HG02571 (cell line): ENCODE results near the gene DNAJC5.
"Not testable (repeated sequence)": the region's sequence is repeated elsewhere in the genome, so short reads cannot be mapped to it uniquely, and the experiment has no call there.

Experiments
- ATAC-seq: cut with Tn5 transposase; IDR thresholded peaks from one replicate; pipeline ENCODE4 v1.9.1; 2021; ENCODE audit warnings: mild to moderate bottlenecking, moderate library complexity; ENCODE audit not compliant: unreplicated experiment

Gene DNAJC5

DNA sequence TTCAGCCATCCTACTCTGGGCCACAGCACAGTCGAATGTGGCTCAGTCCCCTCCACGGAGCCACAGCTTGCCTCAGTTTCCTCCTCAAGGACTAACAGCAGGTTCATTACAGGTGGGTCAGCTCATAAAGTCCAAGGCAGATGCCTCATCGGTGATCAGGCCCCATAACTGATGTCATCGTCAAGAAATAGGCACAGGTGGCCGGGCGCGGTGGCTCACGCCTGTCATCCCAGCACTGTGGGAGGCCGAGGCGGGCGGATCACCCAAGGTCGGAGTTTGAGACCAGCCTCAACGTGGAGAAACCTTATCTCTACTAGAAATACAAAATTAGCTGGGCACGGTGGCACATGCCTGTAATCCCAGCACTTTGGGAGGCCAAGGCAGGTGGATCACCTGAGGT lies 57.8 kb downstream of the DNAJC5 start:
- ATAC-seq, result no peak

DNA sequence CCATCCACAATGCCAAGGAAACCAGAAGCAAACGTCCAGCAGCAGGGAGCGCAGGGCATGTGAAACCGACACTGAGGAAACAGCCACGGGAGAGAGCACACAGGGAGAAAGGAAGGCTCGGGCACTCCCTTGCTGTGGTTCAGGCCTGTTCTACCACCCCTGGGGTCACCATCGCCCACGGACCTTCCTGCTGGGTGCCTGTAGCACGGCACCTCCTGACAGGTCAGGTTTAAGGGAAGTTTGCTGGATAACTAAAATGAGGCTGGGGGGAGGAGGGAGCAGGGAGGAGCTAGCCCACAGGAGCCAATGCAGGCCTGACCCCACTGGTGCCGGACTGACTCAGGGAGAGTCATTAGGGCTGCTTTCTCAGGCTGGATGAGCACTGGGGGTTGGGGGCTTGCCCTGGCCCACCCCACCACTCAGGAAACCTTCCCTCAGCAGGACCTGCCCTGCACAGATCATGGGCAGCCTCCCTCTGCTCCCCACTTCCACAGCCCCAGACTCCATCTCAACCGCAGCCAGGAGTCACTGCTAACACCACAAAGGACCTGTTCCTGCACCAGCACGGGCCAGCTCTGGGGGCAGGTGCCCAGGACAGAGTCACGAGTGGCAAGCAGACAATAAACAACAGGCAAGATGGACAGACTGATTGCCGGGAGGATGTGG lies 59.0 kb downstream of the DNAJC5 start:
- no peak for ATAC-seq

DNA sequence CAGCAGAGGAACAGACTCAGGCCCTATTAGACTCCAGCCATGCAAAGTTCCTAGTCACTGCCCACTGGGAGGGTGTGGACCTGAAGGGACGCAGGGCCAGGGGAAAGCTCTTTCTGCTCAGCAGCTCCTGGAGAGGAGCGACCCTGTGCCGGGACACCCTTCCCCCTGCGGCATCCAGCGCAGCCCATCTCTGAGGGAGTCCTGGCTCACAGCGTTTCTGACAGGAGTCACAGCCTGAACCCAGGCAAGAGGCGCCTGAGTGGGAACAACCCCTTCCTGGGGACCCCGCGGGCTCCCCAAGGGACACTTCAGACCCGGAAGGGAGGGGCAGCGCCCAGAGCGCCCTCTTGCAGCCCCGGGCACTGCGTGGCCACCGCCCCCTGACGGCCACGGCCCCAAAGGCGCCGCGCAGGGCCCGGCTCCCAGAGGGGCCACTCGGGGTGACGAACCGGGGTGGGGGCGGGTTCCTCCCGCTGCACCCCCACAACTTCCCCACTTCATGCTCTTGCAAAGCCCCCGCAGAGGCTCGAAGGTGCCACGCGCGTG lies 60.4 kb downstream of the DNAJC5 start:
- peak; percentile 8 for ATAC-seq

DNA sequence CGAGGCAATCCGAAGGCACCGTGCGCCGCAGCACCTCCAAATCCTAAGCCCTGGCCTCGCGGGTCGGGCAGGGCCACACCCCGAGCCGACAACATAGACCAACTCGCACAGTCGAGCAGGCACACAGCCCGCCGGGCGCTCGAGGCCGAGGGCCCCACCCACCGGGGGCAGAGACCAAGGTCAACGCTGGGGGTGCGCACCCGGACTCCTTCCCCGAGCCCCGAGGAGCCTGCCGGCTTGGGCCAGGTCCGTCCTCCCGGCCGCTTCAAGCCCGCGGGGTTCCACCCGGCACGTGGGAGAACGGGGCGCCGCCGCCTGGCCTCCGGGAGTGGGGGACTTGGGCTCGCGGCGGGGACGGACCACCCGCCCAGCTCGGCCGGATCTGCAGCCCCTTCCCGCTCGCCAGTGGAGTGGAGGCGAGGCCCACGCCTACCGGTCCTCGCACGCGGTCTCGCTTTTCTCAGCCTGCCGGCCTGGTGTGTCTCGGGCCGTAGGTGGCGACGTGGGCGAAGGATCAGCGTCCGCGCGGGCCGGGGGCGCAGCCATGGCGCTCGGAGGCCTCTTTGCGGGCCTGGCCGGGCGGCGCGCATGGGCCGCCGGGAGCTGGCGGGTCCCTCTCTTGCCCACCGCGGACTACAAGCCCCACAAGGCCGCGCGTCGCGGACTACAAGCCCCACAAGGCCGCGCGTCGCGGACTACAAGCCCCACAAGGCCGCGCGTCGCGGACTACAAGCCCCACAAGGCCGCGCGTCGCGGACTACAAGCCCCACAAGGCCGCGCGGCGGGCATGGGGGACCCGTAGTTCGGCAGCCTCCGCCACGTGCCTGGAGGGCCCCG lies 61.1 kb downstream of the DNAJC5 start, which contains the start of gene UCKL1:
TSS of gene UCKL1 (minus strand) at position 590 of the 837 bp plus-strand sequence. CDS start at position 546, 44 bp downstream.
- ATAC-seq, result peak; percentile 64

DNA sequence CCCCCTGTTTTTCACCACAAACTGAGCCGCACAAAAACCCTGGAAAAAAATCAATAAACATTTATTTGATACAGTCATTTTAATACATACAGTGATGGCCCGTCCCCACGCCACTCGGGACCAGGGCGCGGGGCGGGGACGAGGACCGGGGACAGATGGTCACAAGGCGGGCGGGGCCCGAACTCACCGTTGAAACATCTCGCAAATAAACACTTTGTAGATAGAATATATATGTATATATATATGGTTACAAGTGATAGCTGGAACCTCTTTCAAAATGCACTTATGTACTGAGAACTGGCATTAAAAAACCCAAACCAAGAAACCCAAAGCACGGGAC lies 61.7 kb downstream of the DNAJC5 start:
- ATAC-seq, result peak; percentile 6

DNA sequence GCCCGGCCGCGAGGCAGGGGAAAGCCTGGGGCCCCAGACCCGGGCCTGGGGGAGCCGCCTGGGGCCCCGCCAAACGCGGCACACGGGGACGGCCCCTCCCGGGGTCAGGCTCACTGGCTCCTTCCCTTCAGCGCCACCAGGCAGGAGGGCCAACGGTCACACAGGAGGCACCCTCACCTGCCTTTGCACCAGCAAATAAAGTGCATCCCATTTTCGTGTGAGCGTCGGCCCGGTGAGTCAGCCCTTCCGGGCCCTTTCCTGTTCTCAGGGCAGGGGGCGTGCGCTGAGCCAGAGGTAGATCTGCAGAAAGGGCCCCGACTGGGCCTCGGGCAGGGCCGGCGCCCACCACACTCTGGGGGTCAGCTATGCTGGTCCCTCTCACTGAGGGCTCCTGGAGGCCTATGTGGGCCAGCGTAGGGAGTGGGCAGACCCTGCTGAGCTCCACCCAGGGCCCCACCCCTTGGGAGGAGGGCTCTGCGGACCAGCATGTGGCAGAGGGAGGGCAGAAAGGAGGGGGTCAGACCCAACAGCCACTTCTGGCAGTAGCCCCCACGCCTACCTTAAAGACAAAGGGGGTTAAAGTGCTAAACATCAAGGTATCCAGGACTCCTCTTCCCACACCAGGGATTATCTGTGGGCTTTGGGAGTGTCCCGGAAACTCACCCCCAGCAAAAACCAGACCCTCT lies 62.2 kb downstream of the DNAJC5 start:
- no peak for ATAC-seq

DNA sequence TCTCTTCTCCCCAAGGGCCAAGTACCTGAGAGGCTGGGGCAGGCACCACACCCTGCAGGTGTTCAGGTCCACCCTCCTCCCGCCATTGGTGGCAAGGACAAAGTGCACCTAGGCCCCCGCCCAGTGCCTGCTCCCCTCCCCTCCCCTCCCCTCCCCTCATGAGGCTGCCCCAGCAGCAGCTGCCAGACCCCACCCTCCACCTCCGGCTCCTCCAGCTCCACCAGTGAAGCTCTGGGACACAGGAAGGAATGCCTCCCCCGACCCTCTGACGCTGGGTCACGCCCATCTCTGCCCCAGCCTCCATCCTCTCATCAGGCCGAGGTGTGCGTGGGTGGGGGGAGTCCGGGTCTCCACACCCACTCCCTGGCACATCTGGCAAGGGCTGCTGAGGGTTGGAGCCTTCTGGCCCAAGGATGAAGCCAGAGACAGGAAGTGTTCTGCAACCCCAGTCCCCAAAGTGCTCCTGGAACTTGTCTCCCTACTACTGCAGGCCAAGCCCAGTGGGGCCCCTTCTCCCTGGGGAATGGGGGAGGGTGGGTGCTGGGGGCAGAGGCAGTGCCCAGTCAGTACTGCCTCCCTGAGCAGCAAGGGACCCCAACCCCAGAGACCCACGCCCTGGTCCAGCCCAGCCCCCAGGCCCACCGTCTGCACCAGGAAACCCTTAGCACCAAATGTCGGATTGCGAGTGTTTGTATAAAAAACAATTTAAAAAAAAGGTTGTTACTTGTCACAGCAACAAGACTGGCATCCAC lies 62.9 kb downstream of the DNAJC5 start:
- ATAC-seq, result no peak

DNA sequence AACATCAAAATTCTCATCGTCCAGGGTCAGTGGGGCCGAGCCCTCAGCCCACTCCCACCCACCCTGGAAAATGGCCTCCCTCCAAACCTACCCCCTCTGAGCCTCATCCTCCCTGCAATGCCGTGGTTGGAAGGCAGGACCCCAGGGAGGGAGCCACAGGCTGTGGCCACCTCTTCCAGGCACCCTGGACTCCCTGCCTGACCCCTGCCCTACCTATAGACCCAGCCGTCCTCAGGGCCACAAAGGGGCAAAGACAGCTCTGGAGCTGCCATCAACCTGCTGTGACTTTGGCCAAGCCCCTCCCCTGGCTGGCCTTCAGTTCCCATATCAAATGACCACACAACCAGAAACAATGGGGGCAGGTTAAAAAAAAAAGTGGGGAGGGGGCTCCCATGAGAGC lies 63.5 kb downstream of the DNAJC5 start:
- ATAC-seq, result no peak

DNA sequence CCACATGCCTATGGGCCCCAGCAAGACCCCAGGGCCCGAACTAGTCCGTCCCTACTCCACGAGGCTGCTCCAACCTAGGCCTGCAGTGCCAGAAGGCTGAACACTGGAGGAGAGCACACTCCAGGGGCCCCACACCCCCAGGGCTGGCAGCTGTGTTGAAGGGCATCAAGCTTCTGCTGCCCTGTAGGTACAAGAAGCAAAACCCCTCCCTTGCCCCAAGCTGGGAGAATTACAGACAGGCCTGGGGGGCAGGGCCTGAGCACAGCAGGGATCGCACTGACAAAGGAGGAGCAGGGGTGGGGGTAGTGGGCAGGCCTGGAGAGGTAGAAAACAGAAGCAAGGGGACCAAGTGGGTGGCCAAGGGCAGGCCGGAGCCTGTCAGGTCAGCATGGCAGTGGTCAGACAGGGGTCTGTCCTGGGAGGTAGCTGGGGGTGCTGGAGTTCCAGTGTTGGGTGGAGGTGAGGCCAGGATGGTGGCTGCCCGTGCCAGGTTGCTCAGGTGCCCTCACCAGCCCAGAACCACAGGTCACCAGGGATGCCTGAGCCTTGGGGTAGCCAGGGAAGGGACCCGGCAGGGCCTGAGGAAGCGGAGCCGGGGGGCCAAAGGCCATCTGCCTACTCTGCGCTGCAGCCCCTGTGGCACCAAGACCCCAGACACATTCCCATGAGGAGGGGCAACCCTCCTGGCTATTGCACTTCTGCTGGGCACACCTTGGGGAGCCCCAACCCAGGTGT lies 64.2 kb downstream of the DNAJC5 start:
- no peak for ATAC-seq

DNA sequence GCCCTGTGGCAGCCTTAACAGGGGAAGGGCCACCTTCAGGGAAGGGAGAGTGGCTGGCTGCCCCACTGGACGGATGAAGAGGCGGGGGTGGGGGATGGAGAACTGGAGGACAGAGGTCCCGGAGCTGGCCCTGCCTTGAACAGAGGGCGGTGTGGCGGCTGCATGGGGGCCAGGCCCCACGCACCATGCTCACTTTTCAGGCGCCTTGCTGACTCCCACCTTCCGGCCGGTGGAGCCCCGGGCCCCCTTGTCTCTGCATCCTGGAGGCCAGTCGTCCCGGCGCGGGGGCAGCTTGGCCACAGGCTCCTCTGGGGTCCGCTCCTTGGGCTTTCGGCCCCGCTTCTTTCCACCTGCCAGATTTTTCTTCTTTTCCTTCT lies 64.8 kb downstream of the DNAJC5 start:
- ATAC-seq, result no peak

DNA sequence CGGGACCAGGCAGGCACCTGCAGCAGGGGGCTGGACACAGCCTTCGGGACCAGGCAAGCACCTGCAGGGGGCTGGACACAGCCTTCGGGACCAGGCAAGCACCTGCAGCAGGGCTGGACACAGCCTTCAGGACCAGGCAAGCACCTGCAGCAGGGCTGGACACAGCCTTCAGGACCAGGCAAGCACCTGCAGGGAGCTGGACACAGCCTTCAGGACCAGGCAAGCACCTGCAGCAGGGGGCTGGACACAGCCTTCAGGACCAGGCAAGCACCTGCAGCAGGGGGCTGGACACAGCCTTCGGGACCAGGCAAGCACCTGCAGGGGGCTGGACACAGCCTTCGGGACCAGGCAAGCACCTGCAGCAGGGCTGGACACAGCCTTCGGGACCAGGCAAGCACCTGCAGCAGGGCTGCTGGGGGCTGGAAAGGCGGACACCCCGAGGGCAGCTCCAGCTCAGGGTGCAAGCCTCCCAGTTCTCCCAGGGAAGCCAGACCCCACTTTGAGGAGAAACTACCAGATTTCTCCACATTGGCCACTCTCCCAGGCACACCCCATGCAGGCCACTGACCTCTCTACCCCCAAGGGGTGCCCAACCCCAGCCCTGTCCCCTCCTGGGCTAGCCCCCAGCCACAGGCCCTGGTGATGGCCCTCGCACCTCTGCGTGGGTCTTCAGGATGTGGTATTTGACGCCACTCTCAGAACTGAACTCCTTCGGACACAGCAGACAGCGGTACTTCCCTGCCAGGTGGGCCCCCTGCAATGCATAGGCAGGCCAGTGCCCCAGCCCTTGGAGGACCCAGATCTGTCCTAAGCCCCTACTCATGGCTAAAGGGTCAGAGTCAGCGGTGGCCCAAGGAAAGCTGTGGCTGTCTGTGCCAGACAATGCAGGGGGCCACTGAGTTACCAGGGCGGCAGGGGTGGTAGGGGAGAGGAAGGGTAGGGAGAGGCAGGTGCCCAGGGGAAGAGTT lies 66.0 kb downstream of the DNAJC5 start:
- not testable (repeated sequence) for ATAC-seq

DNA sequence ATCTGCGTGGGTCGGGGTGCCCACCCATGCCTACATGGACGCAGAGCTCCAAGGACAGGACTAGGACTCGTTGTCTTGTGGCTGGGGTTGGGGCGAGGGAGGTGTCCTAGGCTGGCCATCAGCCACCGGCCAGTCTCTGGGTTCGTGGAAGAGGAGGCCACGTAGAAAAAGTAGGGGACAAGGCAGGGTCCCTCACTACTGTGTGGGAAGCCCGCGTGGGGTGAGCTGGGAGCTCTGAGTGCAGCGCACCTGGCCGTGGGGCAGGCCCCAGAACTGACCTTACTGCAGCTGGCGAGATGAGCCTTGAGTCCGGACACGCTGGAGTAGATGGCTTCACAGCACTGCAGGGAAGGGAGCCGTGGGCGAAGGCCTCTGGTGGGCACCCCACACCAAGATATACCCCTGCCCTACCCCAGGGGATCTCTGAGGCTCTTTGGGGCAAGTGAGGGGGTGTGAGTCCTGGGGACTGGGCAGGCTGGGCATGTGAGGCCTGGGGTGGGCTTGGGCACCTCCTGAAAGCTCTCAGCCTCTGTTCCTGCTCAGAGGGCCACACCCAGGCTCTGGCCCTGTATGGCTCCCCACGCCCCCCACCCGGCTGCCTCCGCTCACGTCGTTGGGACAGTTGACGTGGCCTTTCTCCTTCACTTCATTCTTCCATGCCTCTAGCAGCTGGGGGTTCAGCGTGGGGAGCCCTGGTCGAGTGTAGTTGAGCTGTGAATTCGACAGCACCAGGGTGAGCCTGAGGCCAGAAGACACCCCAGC lies 66.9 kb downstream of the DNAJC5 start:
- ATAC-seq, result no peak

DNA sequence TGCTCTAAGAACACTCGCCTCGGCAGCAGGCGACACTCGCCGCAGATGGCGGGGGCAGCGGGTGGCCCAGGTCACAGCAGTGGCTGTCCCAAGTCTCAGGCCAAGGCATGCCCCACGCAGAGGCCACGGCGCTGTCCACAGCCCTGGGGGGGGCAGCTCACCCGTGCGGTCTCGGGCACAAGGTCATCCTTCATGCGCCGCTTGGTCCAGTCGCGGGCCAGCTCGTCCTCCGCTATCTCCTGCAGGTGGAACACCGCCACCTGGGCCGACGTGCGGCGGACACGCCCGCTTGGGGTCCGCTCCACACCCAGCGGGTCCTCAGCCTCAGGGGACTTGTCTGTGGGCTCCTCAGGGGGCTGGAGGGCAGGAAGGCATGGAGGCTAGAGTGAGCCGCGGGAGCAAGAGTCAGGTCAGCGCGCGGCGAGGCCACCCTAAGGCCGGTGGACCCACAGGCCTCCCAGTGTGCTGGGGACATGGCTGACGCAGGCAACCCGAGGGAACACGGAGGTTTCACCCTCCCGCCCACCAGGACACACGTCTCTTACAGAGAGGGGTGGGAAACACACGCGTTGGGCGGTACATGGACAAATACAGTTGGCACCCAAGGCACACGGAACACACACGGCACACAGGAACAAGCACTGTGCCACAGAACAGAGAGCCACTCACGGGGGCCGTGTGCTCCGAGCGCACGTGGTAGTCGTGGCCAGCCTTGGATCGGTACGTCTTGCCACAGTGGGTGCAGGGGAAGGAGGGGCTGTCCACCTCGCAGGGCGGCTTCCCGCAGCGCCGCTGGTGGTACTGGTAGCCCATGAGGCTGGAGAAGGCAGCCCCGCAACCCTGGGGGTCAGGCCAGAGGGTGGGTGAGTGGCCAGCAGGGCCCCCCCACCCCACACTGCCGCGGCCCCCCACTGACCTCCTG lies 67.8 kb downstream of the DNAJC5 start:
- ATAC-seq, result no peak

DNA sequence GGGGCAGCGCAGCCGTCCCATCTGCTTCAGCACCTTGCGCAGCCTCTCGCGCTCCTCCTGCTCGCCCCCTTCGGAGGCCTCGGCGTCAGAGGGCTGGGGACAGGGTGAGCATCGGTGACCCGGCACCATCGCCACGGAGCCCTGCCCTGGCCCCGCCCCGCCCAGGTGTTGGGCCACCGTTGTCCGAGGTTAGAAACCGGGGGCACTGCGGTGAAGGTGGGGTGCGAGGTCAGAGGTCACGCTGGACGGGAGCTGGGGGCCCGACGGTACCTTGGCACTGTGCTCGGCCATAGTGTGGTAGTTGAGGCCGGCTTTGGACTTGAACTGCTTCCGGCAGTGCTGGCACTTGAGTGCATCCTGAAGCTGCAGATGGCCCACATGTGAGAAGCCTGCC lies 68.4 kb downstream of the DNAJC5 start:
- ATAC-seq, result no peak

DNA sequence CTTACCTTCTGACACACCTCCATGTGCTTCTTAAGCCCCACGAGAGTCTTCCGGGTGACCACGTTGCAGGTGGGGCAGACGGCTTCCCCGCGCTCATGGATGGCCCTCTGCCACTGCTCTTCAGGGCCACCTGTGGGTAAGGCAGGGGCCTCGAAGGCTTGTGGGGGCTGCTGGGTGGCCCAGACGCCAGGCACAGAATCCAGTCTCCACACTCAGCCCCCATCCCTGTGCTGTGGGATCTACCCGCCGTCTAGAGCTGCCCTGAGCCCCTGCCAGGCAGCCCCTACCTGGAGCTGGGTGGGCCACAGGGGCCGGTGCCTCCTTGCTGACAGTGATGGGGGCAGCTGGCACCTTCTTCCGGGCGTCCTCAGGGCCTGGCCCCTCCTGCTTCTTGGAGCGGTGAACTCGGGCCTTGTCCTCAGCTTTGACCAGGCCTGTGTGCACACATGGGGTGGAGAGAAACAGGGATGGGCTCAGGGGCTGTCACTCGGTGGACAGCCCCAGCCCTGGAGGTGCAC lies 68.9 kb downstream of the DNAJC5 start:
- no peak for ATAC-seq

DNA sequence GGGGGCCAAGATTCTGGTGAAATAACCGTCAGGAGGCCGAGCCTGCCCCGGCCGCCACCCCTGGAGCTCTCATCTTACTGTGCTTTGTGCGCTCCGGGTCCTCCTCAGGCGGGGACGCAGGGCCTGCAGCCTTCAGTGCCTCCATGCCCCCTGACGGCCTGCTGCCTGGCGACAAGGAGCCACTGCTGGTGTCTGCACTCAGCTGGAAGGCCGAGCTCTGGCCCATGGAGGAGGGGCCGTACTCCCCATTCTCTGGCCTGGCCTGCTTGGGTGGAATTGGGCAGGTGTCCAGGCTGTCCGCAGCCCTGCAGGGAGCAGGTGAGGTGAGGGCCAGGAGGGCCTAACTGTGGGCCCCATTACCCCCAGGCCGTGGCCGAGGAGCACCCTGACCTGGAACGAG lies 69.5 kb downstream of the DNAJC5 start:
- ATAC-seq, result no peak
